ENCODE measurements around the gene KRTAP10-6.

The KRTAP10-6 gene

DNA sequence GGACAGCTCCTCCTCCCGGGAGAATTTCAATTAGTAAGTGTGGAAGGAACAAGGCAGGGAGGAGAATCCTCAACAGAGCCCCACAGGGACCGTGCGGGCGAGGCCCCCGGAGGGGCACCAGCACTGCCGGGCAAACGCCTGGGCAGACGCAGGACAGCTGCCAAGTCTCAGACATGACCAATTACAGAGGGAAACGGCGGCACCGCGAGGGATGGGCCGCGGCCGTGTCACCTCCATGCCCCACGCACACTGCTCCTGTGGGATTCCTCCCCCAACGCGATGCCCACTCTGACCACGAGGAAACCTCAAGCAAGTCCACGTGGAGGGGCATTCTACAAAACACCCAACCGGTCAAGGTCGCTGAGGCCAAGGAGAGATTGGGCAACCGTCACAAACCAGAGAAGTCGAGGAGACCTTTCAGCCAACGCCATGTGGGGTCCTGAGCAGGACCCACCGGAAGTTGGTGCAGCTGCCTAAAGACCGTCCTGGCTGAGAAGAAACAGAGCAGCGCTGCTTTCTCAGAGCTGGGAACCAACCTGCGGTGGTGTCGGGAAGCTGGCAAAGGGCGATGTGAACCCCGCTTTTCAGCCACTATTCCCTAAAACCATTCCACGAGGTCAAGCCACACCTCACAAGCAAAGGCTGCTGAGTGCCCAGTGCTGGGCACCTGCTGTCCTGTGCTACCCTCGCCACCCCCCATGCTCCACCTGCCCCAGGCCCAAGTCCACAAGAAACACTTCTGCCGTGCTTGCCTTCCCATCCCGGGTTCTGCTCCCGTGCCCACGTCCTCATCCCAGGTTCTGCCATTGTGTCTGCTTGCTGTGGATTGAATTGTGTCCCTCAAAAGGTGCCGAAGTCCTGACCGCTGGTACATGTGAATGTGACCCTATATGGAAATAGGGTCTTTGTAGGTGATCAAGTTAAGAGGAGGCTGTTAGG lies 20.2 kb downstream of the KRTAP10-6 start:
- POLR2A ChIA-PET: no interaction called here
- no peak overlapping the region for H3K4me3 ChIP-seq (ENCODE audit: low read depth, low read length)
- no peak for DNase-seq (ENCODE audit: low read depth, low spot score)
- CTCF ChIA-PET: no interaction called here
- no peak for TF ChIP-seq CTCF (IDR thresholded peaks at IDR 0.05; ENCODE audit: insufficient read depth, low read length, missing control alignments)

GRCh38 chr21:44571296-44571695 lies 21.0 kb downstream of the KRTAP10-6 start:
- no peak for DNase-seq (ENCODE audit: low read depth, low spot score)
- POLR2A ChIA-PET: no interaction called here
- CTCF ChIA-PET: no interaction called here
- no peak overlapping the region for H3K4me3 ChIP-seq (ENCODE audit: low read depth, low read length)
- no peak for TF ChIP-seq CTCF (IDR thresholded peaks at IDR 0.05; ENCODE audit: insufficient read depth, low read length, missing control alignments)

GRCh38 chr21:44569861-44570517 lies 22.3 kb downstream of the KRTAP10-6 start:
- H3K4me3 ChIP-seq (ENCODE audit: low read depth, low read length): no peak overlapping the region
- CTCF ChIA-PET: no interaction called here
- POLR2A ChIA-PET: no interaction called here
- no peak for TF ChIP-seq CTCF (IDR thresholded peaks at IDR 0.05; ENCODE audit: insufficient read depth, low read length, missing control alignments)
- DNase-seq (ENCODE audit: low read depth, low spot score): no peak

GRCh38 chr21:44568667-44569556 lies 23.4 kb downstream of the KRTAP10-6 start:
- H3K4me3 ChIP-seq (ENCODE audit: low read depth, low read length): no peak overlapping the region
- ChIA-PET CTCF (no interaction called here), POLR2A (no interaction called here)
- TF ChIP-seq CTCF (IDR thresholded peaks at IDR 0.05; ENCODE audit: insufficient read depth, low read length, missing control alignments): no peak
- DNase-seq (ENCODE audit: low read depth, low spot score): no peak

DNA sequence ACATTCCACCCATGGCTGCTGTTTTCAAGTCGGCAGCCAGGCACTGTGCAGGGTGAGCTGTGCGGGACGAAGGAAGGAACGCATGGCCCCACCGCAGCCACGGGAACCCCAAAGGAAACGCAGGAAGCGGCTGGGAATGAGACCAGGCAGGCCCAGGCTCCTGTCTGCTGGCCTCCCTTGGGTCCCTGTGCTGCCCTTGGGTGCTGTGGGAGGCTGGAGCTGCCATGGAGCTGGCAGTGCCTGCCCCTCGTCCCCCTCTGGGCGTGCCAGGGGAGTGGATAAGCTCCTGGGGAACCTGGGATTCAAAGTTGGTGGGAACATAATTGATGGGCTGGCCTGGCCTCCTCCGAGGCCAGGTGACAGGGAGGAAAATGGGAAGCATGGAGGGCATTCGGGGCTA lies 24.0 kb downstream of the KRTAP10-6 start:
- no peak for DNase-seq (ENCODE audit: low read depth, low spot score)
- no peak overlapping the region for H3K4me3 ChIP-seq (ENCODE audit: low read depth, low read length)
- POLR2A ChIA-PET: no interaction called here
- no peak for TF ChIP-seq CTCF (IDR thresholded peaks at IDR 0.05; ENCODE audit: insufficient read depth, low read length, missing control alignments)
- CTCF ChIA-PET: no interaction called here

Data from AG04449 (cell line).